ENCODE measurements around the gene GOLGB1. TPM values are rescaled to one million over a fixed set of nuclear protein-coding genes. Genes with fewer than 3 reads are reported as not detected.
"Not testable (repeated sequence)": the region's sequence is repeated elsewhere in the genome, so short reads cannot be mapped to it uniquely, and the experiment has no call there.

Gene GOLGB1, protein sequence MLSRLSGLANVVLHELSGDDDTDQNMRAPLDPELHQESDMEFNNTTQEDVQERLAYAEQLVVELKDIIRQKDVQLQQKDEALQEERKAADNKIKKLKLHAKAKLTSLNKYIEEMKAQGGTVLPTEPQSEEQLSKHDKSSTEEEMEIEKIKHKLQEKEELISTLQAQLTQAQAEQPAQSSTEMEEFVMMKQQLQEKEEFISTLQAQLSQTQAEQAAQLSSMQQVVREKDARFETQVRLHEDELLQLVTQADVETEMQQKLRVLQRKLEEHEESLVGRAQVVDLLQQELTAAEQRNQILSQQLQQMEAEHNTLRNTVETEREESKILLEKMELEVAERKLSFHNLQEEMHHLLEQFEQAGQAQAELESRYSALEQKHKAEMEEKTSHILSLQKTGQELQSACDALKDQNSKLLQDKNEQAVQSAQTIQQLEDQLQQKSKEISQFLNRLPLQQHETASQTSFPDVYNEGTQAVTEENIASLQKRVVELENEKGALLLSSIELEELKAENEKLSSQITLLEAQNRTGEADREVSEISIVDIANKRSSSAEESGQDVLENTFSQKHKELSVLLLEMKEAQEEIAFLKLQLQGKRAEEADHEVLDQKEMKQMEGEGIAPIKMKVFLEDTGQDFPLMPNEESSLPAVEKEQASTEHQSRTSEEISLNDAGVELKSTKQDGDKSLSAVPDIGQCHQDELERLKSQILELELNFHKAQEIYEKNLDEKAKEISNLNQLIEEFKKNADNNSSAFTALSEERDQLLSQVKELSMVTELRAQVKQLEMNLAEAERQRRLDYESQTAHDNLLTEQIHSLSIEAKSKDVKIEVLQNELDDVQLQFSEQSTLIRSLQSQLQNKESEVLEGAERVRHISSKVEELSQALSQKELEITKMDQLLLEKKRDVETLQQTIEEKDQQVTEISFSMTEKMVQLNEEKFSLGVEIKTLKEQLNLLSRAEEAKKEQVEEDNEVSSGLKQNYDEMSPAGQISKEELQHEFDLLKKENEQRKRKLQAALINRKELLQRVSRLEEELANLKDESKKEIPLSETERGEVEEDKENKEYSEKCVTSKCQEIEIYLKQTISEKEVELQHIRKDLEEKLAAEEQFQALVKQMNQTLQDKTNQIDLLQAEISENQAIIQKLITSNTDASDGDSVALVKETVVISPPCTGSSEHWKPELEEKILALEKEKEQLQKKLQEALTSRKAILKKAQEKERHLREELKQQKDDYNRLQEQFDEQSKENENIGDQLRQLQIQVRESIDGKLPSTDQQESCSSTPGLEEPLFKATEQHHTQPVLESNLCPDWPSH (N-terminal part only)
- 10 to 100 TPM; 27.4 to 31.7 TPM for total RNA-seq

DNA sequence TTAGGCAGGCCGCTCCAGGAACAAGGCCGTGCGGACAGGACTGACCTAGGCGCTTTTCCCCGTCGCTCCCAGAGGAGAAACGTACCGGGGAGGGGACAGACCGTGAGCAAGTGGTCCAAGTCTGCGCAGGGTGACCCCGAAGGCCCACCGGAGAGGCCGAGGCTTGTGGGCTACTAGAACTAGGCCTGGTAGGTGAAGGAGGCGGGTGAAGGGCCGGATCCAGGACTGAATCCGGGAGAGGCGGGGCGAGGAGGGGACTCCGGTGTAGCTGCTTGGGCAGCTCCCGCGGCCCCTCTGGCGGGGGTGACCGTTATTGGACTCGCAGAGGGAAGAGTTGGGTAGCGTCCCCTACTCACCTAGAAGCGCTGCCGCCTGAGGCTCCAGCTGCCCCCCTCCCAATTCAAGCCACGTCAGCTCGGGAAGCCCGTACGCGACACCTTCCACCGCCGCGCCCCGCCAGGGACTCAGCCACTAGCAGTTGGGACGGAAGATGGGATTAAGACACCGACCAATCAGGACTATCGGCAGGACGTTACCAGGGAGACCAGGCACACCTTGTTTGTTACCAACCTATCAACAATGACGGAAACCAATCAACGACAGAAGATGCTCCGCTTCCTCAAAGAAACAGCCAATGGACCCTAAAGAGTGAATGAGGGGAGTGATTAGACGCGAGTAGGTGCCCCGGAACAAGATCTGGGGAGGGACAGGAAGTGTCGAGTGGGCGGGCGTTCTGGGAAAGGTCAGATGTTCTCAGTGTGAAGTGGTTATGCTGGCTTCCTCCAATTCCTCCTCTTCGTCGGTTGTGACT, at the start of gene GOLGB1:
TSS of gene GOLGB1 (minus strand) at position 466 of the 811 bp plus-strand sequence. CDS start 18,770 bp downstream, outside the sequence.
- no peaks in the 10 kb centered on the region for H3K9me3 Mint-ChIP-seq
- ChIA-PET CTCF (interaction anchor here (2.2 kb wide), 1 partner anchor 10 kb away, joined by 7 read pairs; no protein-coding TSS in a partner anchor), POLR2A (interaction anchor here (1.0 kb wide), 1 partner anchor 95 kb away, joined by 3 read pairs; no protein-coding TSS in a partner anchor)
- H3K27ac Mint-ChIP-seq: no peak within 1 kb of the TSS
- peak; percentile 96 for DNase-seq
- peaks cover 20% of the 10 kb centered on the region for H3K27me3 Mint-ChIP-seq
- H3K36me3 Mint-ChIP-seq (ENCODE audit: low read depth): no peaks in the 10 kb centered on the region
- H3K4me3 Mint-ChIP-seq: no peak within 1 kb of the TSS
- H3K4me1 Mint-ChIP-seq: peaks cover 6% of the 10 kb centered on the region

DNA sequence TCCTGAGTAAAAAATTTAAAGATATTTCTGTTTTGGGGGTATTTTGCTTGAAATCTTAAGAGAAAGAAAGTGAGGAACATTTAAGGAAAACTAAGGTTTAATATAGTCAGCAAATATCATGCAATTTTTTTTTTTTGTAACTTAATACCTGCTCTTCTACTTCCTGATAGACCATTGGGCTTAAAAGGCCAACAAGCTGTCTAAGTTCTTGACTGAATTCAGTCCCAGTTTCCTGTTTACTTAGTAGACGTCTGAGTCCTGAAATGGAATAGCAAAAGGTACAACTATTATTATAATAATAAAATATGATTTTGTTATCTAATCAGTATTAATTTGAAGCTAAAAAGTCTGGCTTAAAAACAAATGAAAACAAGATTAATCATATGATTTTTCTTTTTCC, 47.4 kb upstream of the GOLGB1 start:
- no peak overlapping the region for H3K4me3 Mint-ChIP-seq
- ChIA-PET POLR2A (no interaction called here), CTCF (no interaction called here)
- no peaks in the 10 kb centered on the region for H3K27me3 Mint-ChIP-seq
- no peak for DNase-seq
- peaks cover 30% of the 10 kb centered on the region for H3K36me3 Mint-ChIP-seq (ENCODE audit: low read depth)
- H3K4me1 Mint-ChIP-seq: no peaks in the 10 kb centered on the region
- H3K27ac Mint-ChIP-seq: no peak overlapping the region
- H3K9me3 Mint-ChIP-seq: no peaks in the 10 kb centered on the region

DNA sequence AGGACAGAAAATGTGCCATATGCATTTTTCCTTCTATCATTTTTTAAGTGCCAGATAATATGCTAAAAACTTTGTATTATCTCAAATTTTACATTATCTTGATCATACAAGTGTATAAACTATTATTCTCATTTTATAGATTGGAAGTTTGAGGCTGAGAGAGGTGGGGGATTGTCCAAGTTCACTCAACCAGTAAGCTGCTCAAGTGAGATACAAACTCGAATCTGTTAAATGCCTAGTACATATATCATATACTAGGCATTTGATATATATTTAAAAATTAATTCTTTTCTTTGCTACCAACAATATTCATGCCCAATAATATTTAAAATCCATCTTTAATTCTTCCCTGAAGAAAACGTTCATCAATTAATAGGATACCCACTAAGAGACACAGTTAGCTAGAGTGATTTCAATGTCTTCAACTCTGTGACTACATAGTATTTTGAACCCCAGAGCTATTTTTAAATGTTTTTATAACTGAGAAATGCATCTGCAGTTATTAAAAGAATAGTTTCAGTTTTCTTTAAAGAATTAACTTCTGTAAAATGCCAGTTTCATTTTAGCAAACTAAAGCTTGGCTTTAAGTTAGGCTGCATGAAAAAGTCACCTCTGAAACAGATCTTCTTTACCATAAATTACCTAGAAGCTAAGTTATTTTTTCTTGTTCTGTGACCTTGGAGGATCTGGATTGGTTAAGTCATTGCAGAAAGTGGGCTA, 44.9 kb upstream of the GOLGB1 start:
- no peak overlapping the region for H3K4me3 Mint-ChIP-seq
- DNase-seq: no peak
- H3K27me3 Mint-ChIP-seq: no peaks in the 10 kb centered on the region
- no peaks in the 10 kb centered on the region for H3K9me3 Mint-ChIP-seq
- ChIA-PET CTCF (interaction anchor here (0.5 to 1.3 kb wide), 2 partner anchors 24 to 172 kb away, joined by 3 read pairs; no protein-coding TSS in a partner anchor), POLR2A (no interaction called here)
- no peaks in the 10 kb centered on the region for H3K4me1 Mint-ChIP-seq
- peaks cover 29% of the 10 kb centered on the region for H3K36me3 Mint-ChIP-seq (ENCODE audit: low read depth)
- no peak overlapping the region for H3K27ac Mint-ChIP-seq

DNA sequence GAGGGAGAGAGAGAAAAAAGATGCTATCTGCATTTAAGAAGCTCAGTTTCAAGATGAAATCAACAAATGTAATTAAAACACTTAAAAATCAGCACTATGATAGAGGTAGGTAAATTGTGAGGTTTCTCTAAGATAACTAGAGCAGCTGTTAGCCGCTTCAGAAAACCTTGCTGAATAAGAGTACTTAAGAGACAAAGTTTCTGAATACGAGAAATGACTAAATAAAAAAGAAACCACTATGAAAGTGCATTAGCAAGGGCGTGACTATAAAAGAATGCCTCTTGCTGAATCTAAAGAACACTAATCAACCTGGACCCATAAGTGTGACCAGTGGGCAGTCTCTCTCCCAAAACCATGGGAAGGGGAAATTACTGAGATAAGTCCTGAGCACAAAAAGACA, 43.5 kb upstream of the GOLGB1 start:
- Mint-ChIP-seq H3K4me3 (no peak overlapping the region), H3K27me3 (no peaks in the 10 kb centered on the region), H3K36me3 (ENCODE audit: low read depth) (peaks cover 38% of the 10 kb centered on the region), H3K27ac (no peak overlapping the region), H3K4me1 (no peaks in the 10 kb centered on the region), H3K9me3 (no peaks in the 10 kb centered on the region)
- POLR2A ChIA-PET: no interaction called here
- CTCF ChIA-PET: no interaction called here
- DNase-seq: no peak

DNA sequence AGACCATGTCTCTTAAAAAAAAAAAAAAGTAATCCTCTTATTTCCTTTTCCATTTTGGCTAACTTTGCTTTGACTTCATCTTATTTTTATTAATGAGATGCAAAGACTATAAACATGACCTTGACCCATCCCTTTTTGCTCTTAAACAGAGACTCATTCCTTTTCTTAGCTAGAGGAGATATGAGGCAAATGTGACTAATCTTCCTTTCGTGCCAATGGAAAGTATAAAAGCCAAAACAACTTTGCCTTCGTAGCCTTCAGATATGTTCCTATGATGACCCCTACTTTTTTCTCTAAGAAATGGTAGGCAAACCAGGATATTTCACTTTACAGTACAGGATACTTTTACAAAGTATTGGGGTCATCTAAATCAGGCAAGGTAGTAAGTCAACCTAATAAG, 36.9 kb upstream of the GOLGB1 start:
- Mint-ChIP-seq H3K4me3 (no peak overlapping the region), H3K9me3 (no peaks in the 10 kb centered on the region), H3K27me3 (no peaks in the 10 kb centered on the region), H3K4me1 (no peaks in the 10 kb centered on the region), H3K27ac (no peak overlapping the region), H3K36me3 (ENCODE audit: low read depth) (peaks cover 43% of the 10 kb centered on the region)
- POLR2A ChIA-PET: no interaction called here
- CTCF ChIA-PET: interaction anchor here (0.6 kb wide), 1 partner anchor 979 kb away, joined by 4 read pairs; no protein-coding TSS in a partner anchor
- no peak for DNase-seq

DNA sequence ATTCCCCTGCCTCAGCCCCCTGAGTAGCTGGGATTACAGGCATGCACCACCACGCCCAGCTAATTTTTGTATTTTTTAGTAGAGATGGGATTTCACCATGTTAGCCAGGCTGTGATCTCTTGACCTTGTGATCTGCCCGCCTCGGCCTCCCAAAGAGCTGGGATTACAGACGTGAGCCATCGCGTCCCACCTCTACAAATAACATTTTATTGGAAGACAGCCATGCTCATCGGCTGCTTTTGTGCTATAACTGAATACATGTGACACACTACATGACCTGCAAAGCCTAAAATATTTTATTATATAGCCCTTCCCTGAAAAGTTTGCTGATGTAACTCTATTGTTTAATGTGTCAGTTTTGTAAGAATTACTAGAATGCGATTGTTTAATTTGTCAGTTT, 33.2 kb upstream of the GOLGB1 start:
- H3K9me3 Mint-ChIP-seq: not testable (repeated sequence)

DNA sequence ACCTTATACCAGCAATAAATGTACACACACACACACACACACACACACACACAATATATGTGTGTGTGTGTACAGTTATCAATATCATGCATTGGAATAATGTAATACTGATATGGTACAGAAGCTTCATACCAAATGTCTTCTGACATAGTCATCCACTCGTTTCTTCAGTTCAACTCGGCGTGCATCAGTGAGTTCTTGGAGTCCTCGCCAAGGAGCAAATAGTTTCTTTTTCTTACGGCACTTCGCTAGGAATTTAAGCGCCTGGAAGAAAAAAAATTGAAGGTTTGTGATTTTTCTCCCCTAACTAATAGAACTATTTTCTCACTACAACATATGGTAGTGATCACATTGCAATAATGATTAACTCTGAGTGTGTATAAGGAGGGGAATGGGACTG, 32.1 kb upstream of the GOLGB1 start:
- POLR2A ChIA-PET: no interaction called here
- Mint-ChIP-seq H3K36me3 (ENCODE audit: low read depth) (peaks cover 60% of the 10 kb centered on the region), H3K4me1 (no peaks in the 10 kb centered on the region), H3K27me3 (no peaks in the 10 kb centered on the region), H3K9me3 (no peaks in the 10 kb centered on the region), H3K27ac (no peak overlapping the region), H3K4me3 (no peak overlapping the region)
- no peak for DNase-seq
- CTCF ChIA-PET: no interaction called here

More for the DNA sequence above, 33.2 kb upstream of the GOLGB1 start:
- H3K36me3 Mint-ChIP-seq (ENCODE audit: low read depth): peaks cover 58% of the 10 kb centered on the region
- DNase-seq, H3K4me3 Mint-ChIP-seq, H3K27me3 Mint-ChIP-seq, POLR2A ChIA-PET, H3K27ac Mint-ChIP-seq, H3K4me1 Mint-ChIP-seq: not testable (repeated sequence)
- CTCF ChIA-PET: interaction anchor here (0.7 kb wide), 1 partner anchor 162 kb away, joined by 3 read pairs; no protein-coding TSS in a partner anchor

DNA sequence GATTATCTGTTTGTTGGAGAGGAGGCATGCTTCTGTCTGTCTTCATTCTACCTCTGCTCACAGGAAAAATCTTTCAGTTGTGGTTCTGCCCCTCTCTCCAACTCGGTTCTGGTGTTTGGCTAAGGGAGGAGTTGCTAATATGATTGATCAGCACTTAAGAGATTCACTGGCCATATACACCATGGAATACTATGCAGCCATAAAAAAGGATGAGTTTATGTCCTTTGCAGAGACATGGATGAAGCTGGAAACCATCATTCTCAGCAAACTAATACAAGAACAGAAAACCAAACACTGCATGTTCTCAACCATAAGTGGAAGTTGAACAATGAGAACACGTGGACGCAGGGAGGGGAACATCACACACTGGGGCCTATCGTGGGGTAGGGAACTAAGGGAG, 25.6 kb upstream of the GOLGB1 start:
- POLR2A ChIA-PET, H3K9me3 Mint-ChIP-seq, H3K27me3 Mint-ChIP-seq, CTCF ChIA-PET, H3K4me3 Mint-ChIP-seq, DNase-seq, H3K27ac Mint-ChIP-seq, H3K4me1 Mint-ChIP-seq: not testable (repeated sequence)
- H3K36me3 Mint-ChIP-seq (ENCODE audit: low read depth): peaks cover 75% of the 10 kb centered on the region

DNA sequence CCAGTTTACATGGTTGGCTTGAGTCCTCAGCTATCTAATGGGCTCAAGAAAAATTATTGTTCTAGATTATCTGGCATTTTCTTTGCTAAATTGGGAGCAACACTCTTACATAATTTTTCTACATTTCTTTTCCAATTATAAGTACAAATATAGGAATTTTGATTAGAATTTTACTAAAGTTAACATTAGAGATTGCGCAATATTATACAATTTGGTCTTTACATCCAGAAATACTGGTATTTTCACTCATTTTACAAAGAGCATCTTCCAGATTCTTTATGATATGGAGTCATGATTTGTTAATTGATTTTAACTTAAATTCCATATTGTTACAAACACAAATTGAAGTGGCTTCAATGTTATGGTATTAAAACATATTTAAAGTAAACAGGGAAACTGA, 19.7 kb upstream of the GOLGB1 start:
- Mint-ChIP-seq H3K27me3 (no peaks in the 10 kb centered on the region), H3K4me3 (no peak overlapping the region), H3K4me1 (no peaks in the 10 kb centered on the region), H3K9me3 (no peaks in the 10 kb centered on the region), H3K27ac (no peak overlapping the region), H3K36me3 (ENCODE audit: low read depth) (peaks cover 44% of the 10 kb centered on the region)
- DNase-seq: no peak
- ChIA-PET POLR2A (no interaction called here), CTCF (interaction anchor here (0.6 kb wide), 1 partner anchor 43 kb away, joined by 3 read pairs; no protein-coding TSS in a partner anchor)

DNA sequence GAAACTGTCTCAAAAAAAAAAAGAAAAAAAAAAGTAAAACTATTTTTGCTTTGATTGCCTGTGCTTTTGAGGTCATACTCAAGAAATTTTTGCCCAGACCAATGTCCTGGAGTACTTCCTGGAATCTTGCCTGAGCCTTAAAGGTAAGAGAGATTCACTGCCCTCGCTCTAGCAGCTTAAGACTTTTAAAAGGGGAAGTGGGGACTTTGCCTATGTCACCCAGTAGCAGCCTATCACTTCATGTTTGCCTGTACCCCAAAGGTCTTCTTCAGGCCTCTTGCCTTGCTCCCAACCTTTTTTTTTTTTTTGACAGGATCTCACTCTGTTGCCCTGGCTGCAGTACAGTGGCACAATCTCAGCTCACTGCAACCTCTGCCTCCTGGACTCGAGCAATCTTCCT, 18.9 kb upstream of the GOLGB1 start:
- ChIA-PET POLR2A (no interaction called here), CTCF (interaction anchor here (0.6 kb wide), 2 partner anchors 42 to 719 kb away, joined by 3 to 4 read pairs; no protein-coding TSS in a partner anchor)

DNA sequence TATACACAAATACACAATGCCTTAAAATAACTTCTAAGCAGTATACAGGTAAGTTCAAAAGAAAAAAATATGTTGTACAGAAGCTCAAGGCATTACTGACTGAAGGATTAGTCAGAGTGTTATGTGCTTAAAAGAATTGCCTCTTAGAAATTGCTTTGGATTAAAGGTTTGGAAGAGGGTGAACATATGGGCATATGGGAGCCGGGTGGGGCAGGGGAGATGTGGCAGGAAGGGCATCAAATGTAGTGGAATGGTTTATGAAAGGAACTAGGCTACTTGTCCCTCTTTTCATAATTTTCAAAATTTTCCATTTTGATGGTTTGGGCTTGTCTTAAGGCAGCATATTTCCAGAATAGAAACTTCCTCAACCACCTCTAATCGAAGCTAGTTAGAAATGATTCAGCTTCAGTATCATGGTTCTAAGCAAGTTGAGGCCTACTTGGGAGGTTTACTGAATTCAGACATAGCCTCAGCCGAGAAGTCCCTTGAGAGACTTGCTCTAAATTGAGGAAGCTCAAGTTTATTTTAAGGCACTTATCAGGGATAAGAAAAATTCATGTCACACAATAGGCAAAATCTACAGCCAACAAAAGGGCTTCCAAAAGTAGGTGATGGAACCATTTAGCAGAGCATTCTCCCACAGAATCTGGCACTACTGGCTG, 10.1 kb upstream of the GOLGB1 start:
- DNase-seq: no peak
- CTCF ChIA-PET: interaction anchor here (1.5 to 1.9 kb wide), 2 partner anchors 11 to 32 kb away, joined by 3 to 4 read pairs; no protein-coding TSS in a partner anchor
- H3K4me1 Mint-ChIP-seq: peaks cover 1% of the 10 kb centered on the region
- H3K27me3 Mint-ChIP-seq: peaks cover 13% of the 10 kb centered on the region
- no peaks in the 10 kb centered on the region for H3K36me3 Mint-ChIP-seq (ENCODE audit: low read depth)
- no peaks in the 10 kb centered on the region for H3K9me3 Mint-ChIP-seq
- POLR2A ChIA-PET: no interaction called here
- no peak overlapping the region for H3K27ac Mint-ChIP-seq
- no peak overlapping the region for H3K4me3 Mint-ChIP-seq

More for the DNA sequence above, 18.9 kb upstream of the GOLGB1 start:
- no peaks in the 10 kb centered on the region for H3K27me3 Mint-ChIP-seq
- DNase-seq: no peak
- no peak overlapping the region for H3K4me3 Mint-ChIP-seq
- no peak overlapping the region for H3K27ac Mint-ChIP-seq
- H3K4me1 Mint-ChIP-seq: no peaks in the 10 kb centered on the region
- H3K36me3 Mint-ChIP-seq (ENCODE audit: low read depth): peaks cover 36% of the 10 kb centered on the region
- H3K9me3 Mint-ChIP-seq: no peaks in the 10 kb centered on the region

All from activated CD4-positive, alpha-beta T cell treated with anti-CD3 and anti-CD28 coated beads, Interleukin-2, amount 10 ng/mL, durations not matched to agents 7 days and 5 days (primary cell).